ENCODE data around the gene JAML. TPM values are rescaled to one million over a fixed set of nuclear protein-coding genes. Genes with fewer than 3 reads are reported as not detected.
A peak's percentile ranks its signal among the peaks of the same experiment; 100 is the strongest.

The JAML gene
- total and polyA plus RNA-seq, 9 of the 15 experiments (the other 6 are each of a cell fraction or from before 2014, with no cell fraction given) = 0.05 to 0.32 (median 0.22) TPM; not detected in 4

GRCh38 chr11:118145285-118146227, 79.3 kb downstream of the JAML start (continued):
- TF ChIP-seq LCOR (CRISPR knock-in tag; IDR thresholded peaks at IDR 0.05) (peak; percentile 68; the same call in 1 of the 2 replicates), ZNF277 (CRISPR knock-in tag; IDR thresholded peaks at IDR 0.05; ENCODE audit: borderline replicate concordance) (no peak), CC2D1A (IDR thresholded peaks at IDR 0.05) (no peak), RNF2 (IDR thresholded peaks at IDR 0.05) (no peak), MED1 (CRISPR knock-in tag; IDR thresholded peaks at IDR 0.05; ENCODE audit: borderline replicate concordance) (no peak), STAT6 (CRISPR knock-in tag; IDR thresholded peaks at IDR 0.05) (no peak), ATF3 (IDR thresholded peaks at IDR 0.05) (no peak), ATF3 (CRISPR knock-in tag; conservative IDR thresholded peaks at IDR 0.05) (no peak), BRD9 (IDR thresholded peaks at IDR 0.05; ENCODE audit: low read depth, partially characterized antibody) (no peak), ZNF175 (CRISPR knock-in tag; IDR thresholded peaks at IDR 0.05; ENCODE audit: low read depth) (no peak), CEBPB (tag; IDR thresholded peaks at IDR 0.05) (no peak), PTBP1 (IDR thresholded peaks at IDR 0.05; ENCODE audit: low read depth, low read length) (no peak), STAG1 (CRISPR knock-in tag; IDR thresholded peaks at IDR 0.05; ENCODE audit: borderline replicate concordance) (peak; percentile 93), CHAMP1 (IDR thresholded peaks at IDR 0.05) (no peak), KLF6 (CRISPR knock-in tag; IDR thresholded peaks at IDR 0.05; ENCODE audit: borderline replicate concordance) (no peak), ZNF449 (CRISPR knock-in tag; IDR thresholded peaks at IDR 0.05) (no peak), HDAC6 (IDR thresholded peaks at IDR 0.05; ENCODE audit: low read depth, low read length) (no peak)
- TF ChIP-seq, protein P1, sequence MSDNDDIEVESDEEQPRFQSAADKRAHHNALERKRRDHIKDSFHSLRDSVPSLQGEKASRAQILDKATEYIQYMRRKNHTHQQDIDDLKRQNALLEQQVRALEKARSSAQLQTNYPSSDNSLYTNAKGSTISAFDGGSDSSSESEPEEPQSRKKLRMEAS (CRISPR knock-in tag; IDR thresholded peaks at IDR 0.05) = no peak
